Esophagus muscularis mucosa (tissue), 3 donors: Measurements from ENCODE around the gene PTGFRN.

ENCODE experiments used
- CTCF ChIP-seq, 3 experiments: fragments of 200-600 bp in 2 of 3; fragments of 450-650 bp in 1 of 3; sonication (generic) in 2 of 3; IDR thresholded peaks; one replicate each; pipeline ENCODE4 v1.5.1; 2017 to 2019; ENCODE audit warnings: antibody characterized with exemption in 3 of 3, mild to moderate bottlenecking in 2 of 3, moderate library complexity in 1 of 3
- POLR2A ChIP-seq: fragments of 450-650 bp; IDR thresholded peaks from one replicate; pipeline ENCODE4 v1.6.1; 2017; ENCODE audit warnings: antibody characterized with exemption, moderate library complexity, mild to moderate bottlenecking, low read depth
- POLR2AphosphoS5 ChIP-seq, 2 donors: sonication (generic); formaldehyde crosslinking; IDR thresholded peaks; one replicate each; pipeline ENCODE4 v1.6.1; 2017; ENCODE audit warnings: antibody characterized with exemption in 2 of 2

GRCh38 chr1:116870300-116870699 lies 39.4 kb upstream of the PTGFRN start:
- no peak for TF ChIP-seq POLR2A
- TF ChIP-seq CTCF (IDR thresholded peaks at IDR 0.05): no peak
- no peak for TF ChIP-seq POLR2AphosphoS5 (IDR thresholded peaks at IDR 0.05)
